ENCODE results near the gene CSTA. TPM values are rescaled to one million over a fixed set of nuclear protein-coding genes. Genes with fewer than 3 reads are reported as not detected.
A peak's percentile ranks its signal among the peaks of the same experiment; 100 is the strongest.

The CSTA gene
- total and polyA plus RNA-seq, 2 of the 13 experiments (the other 11 are each of a cell fraction or from before 2014, with no cell fraction given): 3.9 to 11.0 TPM

DNA sequence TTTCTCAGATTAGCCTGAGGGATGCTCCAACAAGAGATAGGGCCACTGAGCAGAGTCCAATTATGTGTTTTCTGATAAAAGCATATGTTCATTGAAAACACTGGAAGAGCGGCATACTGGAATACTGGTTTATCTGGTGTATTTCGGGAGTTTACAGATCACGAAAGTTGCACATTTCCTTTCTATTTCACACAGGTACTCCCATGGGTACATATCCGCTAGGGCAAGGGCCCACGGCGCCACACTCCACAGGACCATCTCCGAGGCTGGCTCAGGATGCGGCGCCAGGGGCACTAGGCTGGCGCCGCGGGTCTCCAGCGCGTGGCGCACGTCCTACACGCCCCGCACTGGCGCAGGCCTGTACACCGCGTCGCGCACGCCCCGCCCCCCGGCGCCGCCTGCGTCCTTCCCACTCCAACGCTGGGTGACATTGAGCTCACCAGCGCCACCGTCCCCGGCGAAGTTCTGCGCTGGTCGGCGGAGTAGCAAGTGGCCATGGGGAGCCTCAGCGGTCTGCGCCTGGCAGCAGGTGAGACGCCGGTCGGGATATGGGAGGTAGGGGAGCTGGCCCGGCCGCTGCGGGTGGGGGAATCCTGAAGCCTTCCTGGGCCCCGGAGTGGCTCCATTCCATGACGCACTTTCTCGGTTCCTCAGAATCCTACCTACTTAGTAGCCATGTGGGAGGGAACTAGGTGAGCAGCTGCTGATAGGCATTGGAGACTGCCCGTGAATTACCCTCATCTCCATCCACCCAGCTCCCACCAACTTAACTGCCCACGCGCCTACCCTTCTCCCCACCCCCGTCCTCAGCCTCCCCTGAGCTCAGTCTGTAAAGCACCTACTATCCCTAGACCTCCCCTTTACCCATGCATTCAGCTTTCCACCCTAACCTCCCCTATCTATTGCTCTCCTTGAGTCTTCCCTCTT, 59.0 kb downstream of the CSTA start, which contains the start of gene FAM162A (continued):
- TF ChIP-seq, protein P1, sequence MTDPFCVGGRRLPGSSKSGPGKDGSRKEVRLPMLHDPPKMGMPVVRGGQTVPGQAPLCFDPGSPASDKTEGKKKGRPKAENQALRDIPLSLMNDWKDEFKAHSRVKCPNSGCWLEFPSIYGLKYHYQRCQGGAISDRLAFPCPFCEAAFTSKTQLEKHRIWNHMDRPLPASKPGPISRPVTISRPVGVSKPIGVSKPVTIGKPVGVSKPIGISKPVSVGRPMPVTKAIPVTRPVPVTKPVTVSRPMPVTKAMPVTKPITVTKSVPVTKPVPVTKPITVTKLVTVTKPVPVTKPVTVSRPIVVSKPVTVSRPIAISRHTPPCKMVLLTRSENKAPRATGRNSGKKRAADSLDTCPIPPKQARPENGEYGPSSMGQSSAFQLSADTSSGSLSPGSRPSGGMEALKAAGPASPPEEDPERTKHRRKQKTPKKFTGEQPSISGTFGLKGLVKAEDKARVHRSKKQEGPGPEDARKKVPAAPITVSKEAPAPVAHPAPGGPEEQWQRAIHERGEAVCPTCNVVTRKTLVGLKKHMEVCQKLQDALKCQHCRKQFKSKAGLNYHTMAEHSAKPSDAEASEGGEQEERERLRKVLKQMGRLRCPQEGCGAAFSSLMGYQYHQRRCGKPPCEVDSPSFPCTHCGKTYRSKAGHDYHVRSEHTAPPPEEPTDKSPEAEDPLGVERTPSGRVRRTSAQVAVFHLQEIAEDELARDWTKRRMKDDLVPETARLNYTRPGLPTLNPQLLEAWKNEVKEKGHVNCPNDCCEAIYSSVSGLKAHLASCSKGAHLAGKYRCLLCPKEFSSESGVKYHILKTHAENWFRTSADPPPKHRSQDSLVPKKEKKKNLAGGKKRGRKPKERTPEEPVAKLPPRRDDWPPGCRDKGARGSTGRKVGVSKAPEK (CRISPR knock-in tag; IDR thresholded peaks at IDR 0.05; ENCODE audit: borderline replicate concordance): no peak; the same call in 1 of the 2 replicates
- peak; percentile 80; the same call in 1 of the 2 replicates for TF ChIP-seq ZNF224 (CRISPR knock-in tag; IDR thresholded peaks at IDR 0.05)
- TF ChIP-seq KLF12 (CRISPR knock-in tag; IDR thresholded peaks at IDR 0.05; ENCODE audit: borderline replicate concordance): peak; percentile 82
- no peak for TF ChIP-seq SYNCRIP (IDR thresholded peaks at IDR 0.05; ENCODE audit: insufficient read depth, low read depth, low read length)
- TF ChIP-seq ZFP36L2 (CRISPR knock-in tag; IDR thresholded peaks at IDR 0.05): peak; percentile 81; the same call in 1 of the 2 replicates
- TF ChIP-seq ZNF788 (CRISPR knock-in tag; IDR thresholded peaks at IDR 0.05; ENCODE audit: borderline replicate concordance): peak; percentile 90; the same call in 1 of the 2 replicates
- no peak for TF ChIP-seq ZFP1 (CRISPR knock-in tag; IDR thresholded peaks at IDR 0.05)
- TF ChIP-seq BHLHE40 (IDR thresholded peaks at IDR 0.05; ENCODE audit: low read length): 0 out of 2 replicates have a peak, but pooled peaks have one; percentile 45
- TF ChIP-seq ZNF709 (CRISPR knock-in tag; IDR thresholded peaks at IDR 0.05): peak; percentile 74; the same call in 1 of the 2 replicates
- TF ChIP-seq DMAP1 (CRISPR knock-in tag; IDR thresholded peaks at IDR 0.05): peak; percentile 84
- TF ChIP-seq, protein P2, sequence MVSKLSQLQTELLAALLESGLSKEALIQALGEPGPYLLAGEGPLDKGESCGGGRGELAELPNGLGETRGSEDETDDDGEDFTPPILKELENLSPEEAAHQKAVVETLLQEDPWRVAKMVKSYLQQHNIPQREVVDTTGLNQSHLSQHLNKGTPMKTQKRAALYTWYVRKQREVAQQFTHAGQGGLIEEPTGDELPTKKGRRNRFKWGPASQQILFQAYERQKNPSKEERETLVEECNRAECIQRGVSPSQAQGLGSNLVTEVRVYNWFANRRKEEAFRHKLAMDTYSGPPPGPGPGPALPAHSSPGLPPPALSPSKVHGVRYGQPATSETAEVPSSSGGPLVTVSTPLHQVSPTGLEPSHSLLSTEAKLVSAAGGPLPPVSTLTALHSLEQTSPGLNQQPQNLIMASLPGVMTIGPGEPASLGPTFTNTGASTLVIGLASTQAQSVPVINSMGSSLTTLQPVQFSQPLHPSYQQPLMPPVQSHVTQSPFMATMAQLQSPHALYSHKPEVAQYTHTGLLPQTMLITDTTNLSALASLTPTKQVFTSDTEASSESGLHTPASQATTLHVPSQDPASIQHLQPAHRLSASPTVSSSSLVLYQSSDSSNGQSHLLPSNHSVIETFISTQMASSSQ (IDR thresholded peaks at IDR 0.05; ENCODE audit: low read depth): no peak
- TF ChIP-seq, protein P2 (CRISPR knock-in tag; IDR thresholded peaks at IDR 0.05; ENCODE audit: borderline replicate concordance): peak; percentile 81; the same call in 1 of the 2 replicates
- TF ChIP-seq ZSCAN12 (CRISPR knock-in tag; IDR thresholded peaks at IDR 0.05): peak; percentile 94
- peak; percentile 73 for TF ChIP-seq PHF20 (CRISPR knock-in tag; IDR thresholded peaks at IDR 0.05)
- TF ChIP-seq HDAC6 (IDR thresholded peaks at IDR 0.05; ENCODE audit: low read depth, low read length): no peak
- TF ChIP-seq ZNF12 (CRISPR knock-in tag; IDR thresholded peaks at IDR 0.05): peak; percentile 81; the same call in 1 of the 2 replicates
- TF ChIP-seq SP5 (CRISPR knock-in tag; IDR thresholded peaks at IDR 0.05; ENCODE audit: borderline replicate concordance, low read depth): peak; percentile 74
- 0 out of 2 replicates have a peak, but pooled peaks have one; percentile 70 for TF ChIP-seq ZNF160 (CRISPR knock-in tag; IDR thresholded peaks at IDR 0.05)
- TF ChIP-seq MED13 (CRISPR knock-in tag; IDR thresholded peaks at IDR 0.05): peak; percentile 78; the same call in 1 of the 2 replicates
- TF ChIP-seq ZNF674 (CRISPR knock-in tag; IDR thresholded peaks at IDR 0.05; ENCODE audit: low read depth): no peak
- TF ChIP-seq MEF2D (CRISPR knock-in tag; IDR thresholded peaks at IDR 0.05): peak; percentile 61; the same call in 1 of the 2 replicates
- peak; percentile 88 for TF ChIP-seq ZSCAN9 (CRISPR knock-in tag; IDR thresholded peaks at IDR 0.05; ENCODE audit: borderline replicate concordance)
- peak; percentile 50; the same call in 1 of the 2 replicates for TF ChIP-seq ZBTB42 (CRISPR knock-in tag; IDR thresholded peaks at IDR 0.05)
- peak; percentile 98 for TF ChIP-seq KMT2A (CRISPR knock-in tag; IDR thresholded peaks at IDR 0.05)

All from HepG2 (cell line).